ENCODE data around the gene RAB6A. TPM values are rescaled to one million over a fixed set of nuclear protein-coding genes. Genes with fewer than 3 reads are reported as not detected.

RAB6A gene
- total and polyA plus RNA-seq, 3 donors from 2014 or later, result 71.2 to 125 (median 104) TPM

- TF ChIP-seq POLR2A (IDR thresholded peaks at IDR 0.05), result no peak
- TF ChIP-seq CTCF (IDR thresholded peaks at IDR 0.05), result peak; percentile 84 to 95 (median 93)
- H3K9me3 ChIP-seq, result no peaks in the 10 kb centered on the region
- H3K27me3 ChIP-seq, result no peaks in the 10 kb centered on the region
- peak overlapping the region in 1 of 2 donors; percentile 27 for H3K4me3 ChIP-seq
- intact Hi-C loops (cut with DNase I; ENCODE audit: low total_unique reads), result no loop called here
- WGBS, 2 donors, result 0 to 19% methylated on average over 14 to 33 of the region's 40 CpGs
- no peaks in the 10 kb centered on the region for H3K4me1 ChIP-seq
- no peak overlapping the region for H3K27ac ChIP-seq
- peak; percentile 92 for DNase-seq
- H3K36me3 ChIP-seq (ENCODE audit: low read depth, missing control alignments), result no peaks in the 10 kb centered on the region
Observed at GRCh38 chr11:73661035-73661628, 99.7 kb downstream of the RAB6A start.

GRCh38 chr11:73660497-73661034 is 100.3 kb downstream of the RAB6A start:
- WGBS, 2 donors, result 26 to 28% methylated on average over 6 to 21 of the region's 25 CpGs
- DNase-seq, result no peak
- intact Hi-C loops (cut with DNase I; ENCODE audit: low total_unique reads), result no loop called here
- Histone ChIP-seq H3K4me3 (peak overlapping the region in 1 of 2 donors; percentile 27), H3K36me3 (ENCODE audit: low read depth, missing control alignments) (no peaks in the 10 kb centered on the region), H3K27me3 (no peaks in the 10 kb centered on the region), H3K9me3 (no peaks in the 10 kb centered on the region), H3K4me1 (no peaks in the 10 kb centered on the region), H3K27ac (no peak overlapping the region)
- TF ChIP-seq POLR2A (IDR thresholded peaks at IDR 0.05) (no peak), CTCF (IDR thresholded peaks at IDR 0.05) (no peak)

GRCh38 chr11:73659961-73660360 is 100.9 kb downstream of the RAB6A start:
- H3K4me3 ChIP-seq, result no peak overlapping the region
- no peak overlapping the region for H3K27ac ChIP-seq
- WGBS, 2 donors, result 83 to 88% methylated on average over 3 of the region's 3 CpGs

GRCh38 chr11:73656985-73657384 is 103.9 kb downstream of the RAB6A start:
- DNase-seq, result no peak
- TF ChIP-seq POLR2A (IDR thresholded peaks at IDR 0.05), result no peak
- TF ChIP-seq CTCF (IDR thresholded peaks at IDR 0.05), result no peak
- intact Hi-C loops (cut with DNase I; ENCODE audit: low total_unique reads), result loop anchor here (10.0 kb wide), 1 partner anchor 262 kb away; no protein-coding TSS in a partner anchor

More at GRCh38 chr11:73659961-73660360, 100.9 kb downstream of the RAB6A start:
- Histone ChIP-seq H3K4me1 (no peaks in the 10 kb centered on the region), H3K9me3 (no peaks in the 10 kb centered on the region), H3K36me3 (ENCODE audit: low read depth, missing control alignments) (no peaks in the 10 kb centered on the region), H3K27me3 (no peaks in the 10 kb centered on the region)
- no peak for DNase-seq
- intact Hi-C loops (cut with DNase I; ENCODE audit: low total_unique reads), result loop anchor here (10.0 kb wide), 1 partner anchor 265 kb away; no protein-coding TSS in a partner anchor
- TF ChIP-seq POLR2A (IDR thresholded peaks at IDR 0.05) (no peak), CTCF (IDR thresholded peaks at IDR 0.05) (no peak)

More at GRCh38 chr11:73656985-73657384, 103.9 kb downstream of the RAB6A start:
- Histone ChIP-seq H3K36me3 (ENCODE audit: low read depth, missing control alignments) (no peaks in the 10 kb centered on the region), H3K4me1 (peaks cover 4% of the 10 kb centered on the region), H3K27ac (no peak overlapping the region), H3K27me3 (no peaks in the 10 kb centered on the region), H3K9me3 (no peaks in the 10 kb centered on the region), H3K4me3 (no peak overlapping the region)
- WGBS, 2 donors, result 84 to 89% methylated on average over 1 to 3 of the region's 3 CpGs
